Esophagus squamous epithelium (tissue), 5 donors: ENCODE data around the gene VMO1. TPM values are rescaled to one million over a fixed set of nuclear protein-coding genes. Genes with fewer than 3 reads are reported as not detected.
A peak's percentile ranks its signal among the peaks of the same experiment; 100 is the strongest.
"Not testable (repeated sequence)": the region's sequence is repeated elsewhere in the genome, so short reads cannot be mapped to it uniquely, and the experiment has no call there.

Experiments
- DNase-seq: peaks from one replicate; lab custom pipeline; 2025; lab: John Stamatoyannopoulos, UW
- H3K27ac ChIP-seq, 4 donors: fragments of 200-600 bp; sonication (generic); one replicate each; pipeline ENCODE4 v1.5.1; 2016 to 2019; ENCODE audit warnings: mild to moderate bottlenecking in 1 of 4
- H3K27me3 ChIP-seq, 4 donors: fragments of 200-600 bp; sonication (generic); 1 replicate in 3 of 4; 2 replicates in 1 of 4; pipeline versions ENCODE4 v1.5.1 to v1.6.0; 2017 to 2021; ENCODE audit warnings: antibody characterized with exemption in 1 of 4
- H3K36me3 ChIP-seq, 3 donors: fragments of 200-600 bp; sonication (generic); one replicate each; pipeline ENCODE4 v1.5.1; 2016 to 2019
- H3K4me1 ChIP-seq, 3 donors: fragments of 200-600 bp; sonication (generic); one replicate each; pipeline ENCODE4 v1.5.1; 2017 to 2019
- H3K4me3 ChIP-seq, 4 donors: fragments of 200-600 bp; sonication (generic); 1 replicate in 3 of 4; 2 replicates in 1 of 4; pipeline ENCODE4 v1.5.1; 2016 to 2019; ENCODE audit warnings: mild to moderate bottlenecking in 2 of 4, moderate library complexity in 1 of 4
- H3K9me3 ChIP-seq, 3 donors: fragments of 200-600 bp; sonication (generic); one replicate each; pipeline ENCODE4 v1.5.1; 2016 to 2019
- CTCF ChIP-seq, 6 experiments: fragments of 450-650 bp in 4 of 6; fragments of 200-600 bp in 2 of 6; sonication (generic) in 2 of 6; IDR thresholded peaks; one replicate each; pipeline ENCODE4 v1.5.1; 2016 to 2019; ENCODE audit warnings: antibody characterized with exemption in 6 of 6, mild to moderate bottlenecking in 4 of 6, moderate library complexity in 4 of 6
- POLR2A ChIP-seq, 4 donors: fragments of 450-650 bp; IDR thresholded peaks; one replicate each; pipeline ENCODE4 v1.6.1; 2017; ENCODE audit warnings: antibody characterized with exemption in 4 of 4, mild to moderate bottlenecking in 4 of 4, moderate library complexity in 3 of 4
- WGBS, 2 donors: methylation state at CpG; one replicate each; pipeline ENCODE4 v1.1.5; 2018; 5-methylcytosine and 5-hydroxymethylcytosine counted together
- intact Hi-C: fragments of 100-400 bp; cut with DNase I; formaldehyde crosslinking; loops from one replicate; pipeline ENCODE4 v1.15.0; 2022
- total RNA-seq, 4 donors: library from RNA; depleted of rRNA; stranded (reverse); fragments of >200 nt; gene quantifications; one replicate each; pipeline ENCODE4 v1.1.0, GENCODE V29; 2016
- donor health status: DM: yes; HTN: yes; CAD: no.

Gene VMO1
- 1 to 10 TPM in 3 of 4 donors, not detected in 1; 1.3 to 5.2 (median 1.5) TPM for total RNA-seq

DNA sequence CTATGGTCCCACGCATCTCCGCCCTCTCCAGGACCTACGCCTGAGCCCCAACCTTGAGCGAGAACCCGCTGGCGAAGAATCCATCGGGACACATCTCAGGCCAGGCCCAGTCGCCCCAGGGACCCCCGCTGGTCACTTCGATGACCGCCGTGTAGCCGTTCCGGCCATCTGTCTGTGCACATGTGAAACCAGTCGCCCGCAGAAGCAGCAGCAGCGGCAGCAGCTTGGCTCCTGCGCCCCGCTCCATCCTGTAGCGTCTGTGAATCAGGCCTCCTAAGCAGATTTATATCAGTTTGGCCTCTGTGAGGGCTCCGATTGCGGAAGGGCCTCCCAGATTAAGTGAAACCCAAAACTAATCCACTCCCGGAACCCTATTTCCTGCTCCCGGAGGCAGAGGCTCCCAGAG lies at the start of gene VMO1:
Gene VMO1 (minus strand): TSS at position 259 of the 406 bp plus-strand sequence. CDS start 12 bp downstream, at position 247.
- no peaks in the 10 kb centered on the region for H3K36me3 ChIP-seq
- H3K27ac ChIP-seq, result peak within 1 kb of the TSS in 1 of 4 donors; percentile 7
- 0 to 8% methylated on average over 2 to 4 of the region's 24 CpGs for WGBS, 2 donors
- H3K4me1 ChIP-seq, result peaks cover 21 to 55% (median 32%) of the 10 kb centered on the region in 3 donors
- peak within 1 kb of the TSS in 3 of 4 donors; percentile 5 to 44 (median 32) for H3K4me3 ChIP-seq
- intact Hi-C loops, result loop anchor here (5.0 kb wide), 2 partner anchors 49 to 101 kb away; partner anchors contain the start of genes CXCL16 and ZMYND15
- H3K27me3 ChIP-seq, result peaks cover 0 to 53% (median 0%) of the 10 kb centered on the region in 4 donors
- DNase-seq, result no peak
- no peak for TF ChIP-seq POLR2A (IDR thresholded peaks at IDR 0.05)
- TF ChIP-seq CTCF (IDR thresholded peaks at IDR 0.05), result no peak
- no peaks in the 10 kb centered on the region for H3K9me3 ChIP-seq

DNA sequence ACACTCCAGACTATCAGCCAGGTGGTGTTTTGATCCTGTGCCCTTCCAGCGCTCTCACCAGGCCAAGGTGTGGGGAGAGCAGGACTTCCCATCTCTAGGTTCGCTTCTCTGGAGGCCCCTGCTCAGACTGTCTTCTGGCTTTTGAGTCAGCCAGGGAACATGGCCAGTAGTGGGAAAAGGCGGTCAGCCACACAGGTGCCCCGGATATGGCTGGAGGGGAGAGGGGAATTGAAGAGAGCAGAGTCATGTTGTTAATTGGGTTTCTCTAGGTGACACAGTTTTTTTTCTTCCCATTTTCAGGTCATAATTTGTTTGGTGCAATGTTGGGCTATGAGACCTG lies 48.5 kb upstream of the VMO1 start:
- Histone ChIP-seq H3K4me1 (peaks cover 36 to 61% (median 48%) of the 10 kb centered on the region in 3 donors), H3K27ac (peak overlapping the region; percentile 92 to 99 (median 97)), H3K36me3 (peaks cover 0 to 11% (median 0%) of the 10 kb centered on the region in 3 donors), H3K4me3 (peak overlapping the region in 3 of 4 donors; percentile 82 to 100 (median 95)), H3K27me3 (no peaks in the 10 kb centered on the region), H3K9me3 (no peaks in the 10 kb centered on the region)
- no peak for TF ChIP-seq POLR2A (IDR thresholded peaks at IDR 0.05)
- TF ChIP-seq CTCF (IDR thresholded peaks at IDR 0.05), result no peak
- DNase-seq, result no peak
- 50 to 58% methylated on average over 4 of the region's 4 CpGs for WGBS, 2 donors
- intact Hi-C loops, result no loop called here

GRCh38 chr17:4833941-4834680 lies 47.9 kb upstream of the VMO1 start:
- H3K36me3 ChIP-seq, result peaks cover 0 to 11% (median 0%) of the 10 kb centered on the region in 3 donors
- no peaks in the 10 kb centered on the region for H3K9me3 ChIP-seq
- peak overlapping the region; percentile 92 to 99 (median 97) for H3K27ac ChIP-seq
- intact Hi-C loops, result no loop called here
- peaks cover 36 to 55% (median 43%) of the 10 kb centered on the region in 3 donors for H3K4me1 ChIP-seq
- H3K4me3 ChIP-seq, result peak overlapping the region; percentile 82 to 100 (median 94)
- WGBS, 2 donors, result 3 to 5% methylated on average over 10 to 15 of the region's 15 CpGs
- no peaks in the 10 kb centered on the region for H3K27me3 ChIP-seq
- DNase-seq, result no peak
- no peak for TF ChIP-seq POLR2A (IDR thresholded peaks at IDR 0.05)
- no peak for TF ChIP-seq CTCF (IDR thresholded peaks at IDR 0.05)

DNA sequence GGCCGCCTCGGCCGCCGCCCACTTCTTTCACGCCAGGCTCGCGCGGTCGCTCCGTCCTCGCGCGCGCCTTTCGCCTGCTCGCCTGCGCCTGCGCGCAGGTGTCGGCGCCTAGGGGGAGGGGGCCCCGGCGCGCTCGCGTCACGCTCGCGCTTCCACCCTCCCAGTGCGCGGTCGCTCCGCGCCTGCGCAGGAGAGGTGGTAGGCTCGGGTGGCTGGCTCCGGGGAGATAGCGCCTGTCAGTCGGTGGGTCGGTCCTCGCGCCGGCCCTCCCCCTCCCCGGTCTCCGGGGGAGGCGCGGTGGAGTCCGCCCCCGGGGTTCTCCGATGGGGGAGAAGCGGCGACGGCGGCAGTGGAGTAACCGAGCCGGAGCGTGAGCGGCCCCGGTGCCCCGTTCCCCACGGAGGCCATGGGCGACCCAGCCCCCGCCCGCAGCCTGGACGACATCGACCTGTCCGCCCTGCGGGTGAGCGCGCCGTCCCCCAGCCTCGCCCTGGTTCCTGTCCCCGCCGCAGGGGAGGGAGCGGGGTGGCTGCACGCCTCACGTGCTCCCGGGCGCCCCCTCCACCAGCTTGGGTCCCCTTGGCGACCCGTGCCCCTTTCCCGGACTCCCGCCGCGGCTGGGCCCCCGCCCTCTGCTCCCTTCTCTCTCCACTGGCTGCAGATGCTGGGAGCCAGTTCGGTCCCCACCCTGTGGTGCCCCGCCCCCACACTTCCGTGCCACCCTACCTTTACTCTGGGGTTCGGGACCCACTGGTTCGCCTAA lies 47.2 kb upstream of the VMO1 start, which contains the start of gene MINK1:
Gene MINK1 (plus strand): TSS at position 163 of the 763 bp plus-strand sequence. CDS start 244 bp downstream, at position 407.
- Histone ChIP-seq H3K4me1 (peaks cover 34 to 48% (median 39%) of the 10 kb centered on the region in 3 donors), H3K27me3 (no peaks in the 10 kb centered on the region), H3K9me3 (no peaks in the 10 kb centered on the region), H3K4me3 (peak within 1 kb of the TSS; percentile 82 to 100 (median 94)), H3K36me3 (peaks cover 0 to 6% (median 0%) of the 10 kb centered on the region in 3 donors), H3K27ac (peak within 1 kb of the TSS; percentile 92 to 99 (median 97))
- DNase-seq, result peak; percentile 21
- 1% methylated on average over 17 to 27 of the region's 91 CpGs for WGBS, 2 donors
- intact Hi-C loops, result no loop called here
- TF ChIP-seq CTCF (IDR thresholded peaks at IDR 0.05) (peak in 1 of 6 experiments; percentile 37), POLR2A (IDR thresholded peaks at IDR 0.05) (peak in 3 of 4 donors; percentile 85 to 96 (median 90))

DNA sequence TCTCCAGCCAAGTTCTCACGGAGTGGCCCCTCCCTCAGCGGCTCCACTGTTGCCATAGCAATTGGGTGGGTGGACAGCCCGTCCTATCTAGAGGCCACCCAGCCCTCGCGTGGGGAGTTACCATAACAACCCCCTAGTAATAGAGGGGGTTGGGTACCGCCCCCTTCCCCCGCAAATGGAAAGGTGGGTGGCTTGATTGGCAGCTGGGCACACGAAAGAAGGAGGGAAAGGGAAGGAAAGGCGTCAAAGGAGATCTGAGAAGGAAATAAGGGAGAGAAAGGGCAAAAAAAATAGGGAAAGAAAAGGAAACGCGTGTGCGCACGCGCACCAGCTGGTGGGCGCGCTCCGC lies 46.6 kb upstream of the VMO1 start:
- intact Hi-C loops, DNase-seq, H3K27me3 ChIP-seq, H3K36me3 ChIP-seq, H3K9me3 ChIP-seq: not testable (repeated sequence)
- 0% methylated on average over 9 of the region's 17 CpGs for WGBS, 2 donors
- H3K4me1 ChIP-seq, result peaks cover 29 to 42% (median 34%) of the 10 kb centered on the region in 3 donors
- peak overlapping the region; percentile 82 to 100 (median 94) for H3K4me3 ChIP-seq
- peak overlapping the region; percentile 92 to 99 (median 97) for H3K27ac ChIP-seq
